CD4-positive, alpha-beta T cell treated with Interleukin-1 beta for 1 hour (primary cell): ENCODE results near the gene CACNA2D2.

Experiments
- DNase-seq, 2 donors: peaks; one replicate each; pipeline ENCODE4 v3.0.0-alpha.2; 2020 to 2022

Gene CACNA2D2

DNA sequence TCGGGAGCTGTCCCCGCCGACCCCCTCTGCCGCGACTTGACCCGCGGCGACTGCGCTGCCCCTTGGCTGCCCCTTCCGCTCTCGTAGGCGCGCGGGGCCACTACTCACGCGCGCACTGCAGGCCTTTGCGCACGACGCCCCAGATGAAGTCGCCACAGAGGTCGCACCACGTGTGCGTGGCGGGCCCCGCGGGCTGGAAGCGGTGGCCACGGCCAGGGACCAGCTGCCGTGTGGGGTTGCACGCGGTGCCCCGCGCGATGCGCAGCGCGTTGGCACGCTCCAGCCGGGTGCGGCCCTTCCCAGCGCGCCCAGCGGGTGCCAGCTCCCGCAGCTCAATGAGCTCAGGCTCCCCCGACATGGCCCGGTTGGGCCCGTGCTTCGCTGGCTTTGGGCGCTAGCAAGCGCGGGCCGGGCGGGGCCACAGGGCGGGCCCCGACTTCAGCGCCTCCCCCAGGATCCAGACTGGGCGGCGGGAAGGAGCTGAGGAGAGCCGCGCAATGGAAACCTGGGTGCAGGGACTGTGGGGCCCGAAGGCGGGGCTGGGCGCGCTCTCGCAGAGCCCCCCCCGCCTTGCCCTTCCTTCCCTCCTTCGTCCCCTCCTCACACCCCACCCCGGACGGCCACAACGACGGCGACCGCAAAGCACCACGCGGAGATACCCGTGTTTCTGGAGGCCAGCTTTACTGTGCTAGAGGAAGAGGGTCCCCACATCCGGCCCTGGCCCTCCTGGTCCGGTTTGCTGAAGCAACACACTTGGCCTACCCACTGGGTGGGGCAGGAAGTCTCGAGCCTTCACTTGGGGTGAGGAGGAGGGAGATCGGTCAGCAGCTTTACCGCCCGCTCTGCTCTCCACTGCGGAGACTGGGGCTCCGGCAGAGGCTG, 162.7 kb downstream of the CACNA2D2 start, which contains the start of gene RASSF1:
Gene RASSF1, minus strand, starts transcription at position 389 of the 882 bp plus-strand sequence. Its CDS starts 31 bp downstream, at position 358.
- peak; percentile 72 to 79 for DNase-seq

DNA sequence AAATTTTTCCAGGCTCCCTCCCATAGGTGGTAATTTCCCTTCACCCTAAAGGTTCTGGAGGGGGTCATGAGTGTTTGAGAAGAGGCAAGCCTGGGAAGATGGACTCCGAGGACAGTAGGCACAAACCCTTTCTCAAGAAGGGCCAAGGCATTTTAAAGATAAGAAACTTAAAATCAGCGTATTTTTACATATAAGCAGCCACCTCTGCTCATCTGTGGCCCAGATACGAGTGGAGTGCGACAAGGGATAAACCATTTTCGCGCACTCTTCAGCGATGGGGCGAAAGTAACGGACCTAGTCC, 163.3 kb downstream of the CACNA2D2 start:
- no peak for DNase-seq

DNA sequence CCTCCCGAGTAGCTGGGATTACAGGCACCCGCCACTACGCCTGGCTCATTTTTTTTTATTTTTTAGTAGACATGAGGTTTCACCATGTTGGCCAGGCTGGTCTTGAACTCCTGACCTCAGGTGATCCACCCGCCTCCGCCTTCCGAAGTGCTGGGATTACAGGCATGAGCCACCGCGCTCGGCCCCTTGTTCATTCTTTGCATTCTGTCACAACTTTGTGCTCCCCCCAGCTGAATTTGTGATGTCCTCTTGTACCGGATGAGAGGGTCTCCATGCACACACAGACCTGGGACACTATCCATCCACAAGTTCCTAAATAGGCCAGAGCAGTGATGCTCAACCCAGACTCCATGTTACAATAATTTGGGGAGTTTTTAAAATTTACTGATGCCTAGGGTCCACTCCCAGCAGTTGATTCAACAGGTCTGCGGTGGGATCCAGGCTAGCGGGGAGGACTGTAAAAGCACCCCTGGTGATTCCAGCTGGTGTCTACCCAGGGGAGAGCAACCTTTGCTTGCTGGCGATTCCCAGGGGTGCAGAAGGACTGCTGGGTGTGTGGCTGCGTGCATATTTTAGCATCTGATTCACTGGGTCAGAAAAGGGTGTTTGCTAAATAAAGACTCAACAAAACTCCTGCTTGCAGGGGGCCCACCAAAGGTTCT, 163.8 kb downstream of the CACNA2D2 start:
- DNase-seq: no peak

DNA sequence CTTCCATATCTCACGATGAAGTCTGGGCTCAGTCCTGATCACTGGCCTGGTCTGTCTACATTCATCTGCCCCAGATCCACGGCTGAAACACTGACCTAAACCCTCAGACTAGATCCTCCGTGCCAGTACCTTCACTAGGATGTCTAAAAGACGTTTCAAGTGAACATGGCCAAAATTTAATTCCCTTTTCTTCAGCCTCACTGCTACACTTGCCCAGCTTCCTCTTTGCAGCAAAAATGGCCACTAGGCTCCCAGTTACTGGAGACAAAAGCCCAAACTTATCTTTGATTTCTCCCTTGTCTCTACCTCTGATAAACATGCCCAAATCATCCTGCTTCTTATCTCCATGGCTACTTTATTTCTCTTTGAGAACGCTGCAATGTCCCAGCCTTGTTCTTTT, 164.5 kb downstream of the CACNA2D2 start:
- DNase-seq: no peak

DNA sequence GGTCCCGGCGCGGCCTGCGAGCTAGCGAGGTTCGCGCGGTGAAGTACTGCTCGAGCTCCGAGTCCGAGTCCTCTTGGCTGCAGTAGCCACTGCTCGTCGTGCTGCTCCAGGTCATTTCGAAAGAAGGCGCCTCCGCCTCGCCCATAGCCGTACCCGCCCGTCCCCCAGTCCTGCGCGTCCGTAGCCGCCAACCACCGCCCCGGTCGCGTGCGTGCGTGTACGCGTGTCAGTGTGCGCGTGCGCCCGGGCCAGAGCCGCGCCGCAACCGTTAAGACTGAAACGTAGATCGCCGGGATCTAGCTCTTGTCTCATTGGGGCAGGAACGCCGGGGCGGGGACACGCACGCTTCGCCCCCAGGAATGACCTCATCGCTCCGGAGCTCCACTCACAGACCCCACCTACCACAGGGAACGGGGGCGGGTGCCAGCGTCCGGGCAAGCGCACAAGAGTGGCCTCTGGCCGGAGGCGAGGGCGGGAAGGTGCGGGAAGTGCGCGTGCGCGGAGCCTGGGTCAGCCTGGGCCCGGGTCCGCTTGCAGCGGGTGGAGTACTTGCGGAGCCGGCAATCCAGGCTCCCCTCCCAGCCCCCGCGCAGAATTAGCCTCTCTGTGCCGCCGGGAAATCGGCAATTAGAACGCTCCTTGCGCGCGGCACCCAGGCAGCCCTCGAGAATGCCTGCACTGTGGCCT, 166.1 kb downstream of the CACNA2D2 start:
- peak; percentile 95 to 97 for DNase-seq

DNA sequence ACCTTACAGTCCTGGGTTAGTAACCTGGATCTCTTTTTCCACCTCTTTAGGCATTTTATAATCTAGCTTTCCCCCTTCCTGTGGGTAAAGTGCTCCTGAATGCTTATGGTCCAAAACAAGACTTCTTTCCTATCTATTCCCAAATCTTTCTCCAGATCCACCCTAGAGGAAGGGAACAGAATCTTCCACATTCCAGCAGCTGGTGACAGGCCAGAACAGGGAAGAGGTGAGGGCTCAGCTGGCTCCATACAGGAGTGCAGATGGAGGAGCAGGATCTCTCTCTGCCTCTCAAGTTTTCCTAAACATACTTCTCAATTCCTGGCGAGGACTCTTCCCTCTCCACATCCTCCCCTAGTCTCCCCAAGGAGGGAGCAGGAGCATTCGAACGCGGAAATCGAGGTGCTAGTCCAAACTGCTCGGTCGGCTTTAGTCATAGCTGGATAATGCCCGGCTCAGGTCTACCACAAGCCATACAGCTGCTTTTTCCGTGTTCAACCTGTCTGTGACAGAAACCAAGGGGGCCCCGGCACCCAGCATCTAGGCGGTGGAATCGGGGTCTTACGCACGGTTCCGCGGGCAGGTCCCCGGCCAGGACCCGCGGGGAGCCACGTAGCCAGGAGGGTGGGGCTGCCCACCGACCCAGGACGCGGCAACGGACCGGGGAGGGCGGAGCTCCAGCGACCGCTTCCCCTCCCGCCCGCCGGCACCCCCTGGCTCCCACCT, 166.8 kb downstream of the CACNA2D2 start:
- DNase-seq: no peak

DNA sequence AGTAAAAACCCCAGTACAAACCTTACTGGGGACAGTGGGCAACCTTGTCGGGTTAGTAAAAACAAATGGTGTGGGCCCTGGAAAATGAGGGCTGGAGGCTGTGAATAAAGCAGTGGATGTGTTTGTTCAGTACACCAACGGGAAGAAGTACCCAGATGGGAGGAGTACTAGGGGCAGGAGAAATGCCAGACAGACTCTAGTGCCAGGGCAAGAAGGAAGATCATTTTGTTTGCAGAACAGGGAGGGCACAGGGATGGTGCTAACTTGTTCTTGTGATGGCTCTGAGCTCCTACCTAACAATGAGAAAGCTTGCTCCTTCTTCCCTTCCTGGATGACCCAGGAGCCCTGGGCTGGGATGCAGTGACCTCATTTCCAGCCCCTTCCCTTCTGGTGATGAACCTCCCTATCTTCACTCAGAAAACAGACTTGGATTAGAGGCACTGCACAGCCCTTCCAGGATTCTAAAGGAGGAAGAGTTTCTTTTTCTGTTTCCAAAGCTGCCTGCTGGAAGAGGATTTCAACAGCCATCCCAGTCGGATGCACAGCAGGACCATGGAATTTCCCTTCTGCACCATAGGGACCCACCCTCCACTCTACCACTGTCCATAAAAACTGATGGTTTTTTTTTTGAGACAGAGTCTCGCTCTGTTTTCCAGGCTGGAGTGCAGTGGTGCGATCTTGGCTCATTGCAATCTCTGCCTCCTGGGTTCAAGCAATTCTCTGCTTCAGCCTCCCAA, 168.9 kb downstream of the CACNA2D2 start:
- DNase-seq: no peak

DNA sequence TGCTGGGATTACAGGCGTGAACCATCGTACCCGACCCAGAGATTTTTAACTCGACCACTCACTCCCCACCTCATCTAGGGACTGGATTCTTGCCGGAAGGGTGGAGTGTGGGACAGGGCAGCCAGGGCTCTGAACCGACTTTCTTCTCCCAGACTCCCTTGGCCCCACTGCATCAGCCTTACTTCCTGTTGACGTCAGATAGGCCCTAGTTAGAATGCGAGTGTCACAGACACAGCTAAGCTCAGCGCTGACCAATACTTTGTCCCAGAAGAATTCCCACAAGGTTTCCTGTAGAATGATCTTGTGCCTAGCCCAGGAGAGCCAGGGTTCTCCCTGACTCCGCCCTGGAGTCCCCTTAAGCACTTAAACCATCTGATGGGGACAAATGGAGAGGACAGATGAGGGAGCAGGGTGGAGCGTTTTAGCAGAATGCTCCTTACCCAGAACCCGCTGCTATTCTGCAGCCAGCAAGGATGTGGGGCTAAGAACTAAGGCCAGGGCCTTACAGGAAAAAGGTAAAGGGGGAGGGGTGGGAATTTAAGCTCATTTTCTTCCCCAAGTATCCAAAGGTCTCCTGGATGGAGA, 169.6 kb downstream of the CACNA2D2 start:
- peak in 1 of 2 donors; percentile 40 for DNase-seq

DNA sequence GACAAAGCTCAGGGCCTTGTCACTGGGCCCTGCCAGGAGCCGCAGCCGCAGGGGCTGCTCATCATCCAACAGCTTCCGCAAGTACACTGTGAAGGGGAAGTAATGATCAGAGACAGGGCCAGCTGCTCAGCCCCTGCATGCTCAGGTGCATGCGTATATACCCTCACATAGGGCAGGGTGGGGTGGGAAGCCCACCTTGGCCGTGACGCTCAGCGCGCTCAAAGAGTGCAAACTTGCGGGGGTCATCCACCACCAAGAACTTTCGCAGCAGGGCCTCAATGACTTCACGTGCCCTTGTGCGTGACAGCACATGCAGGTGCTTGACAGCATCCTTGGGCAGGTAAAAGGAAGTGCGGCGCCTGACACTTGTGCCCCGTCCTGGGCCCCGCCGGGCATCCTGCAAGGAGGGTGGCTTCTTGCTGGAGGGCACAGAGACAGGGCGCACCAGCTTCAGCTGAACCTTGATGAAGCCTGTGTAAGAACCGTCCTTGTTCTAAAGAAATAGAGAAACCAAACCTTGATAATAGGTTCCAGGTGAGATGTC, 172.0 kb downstream of the CACNA2D2 start:
- no peak for DNase-seq

DNA sequence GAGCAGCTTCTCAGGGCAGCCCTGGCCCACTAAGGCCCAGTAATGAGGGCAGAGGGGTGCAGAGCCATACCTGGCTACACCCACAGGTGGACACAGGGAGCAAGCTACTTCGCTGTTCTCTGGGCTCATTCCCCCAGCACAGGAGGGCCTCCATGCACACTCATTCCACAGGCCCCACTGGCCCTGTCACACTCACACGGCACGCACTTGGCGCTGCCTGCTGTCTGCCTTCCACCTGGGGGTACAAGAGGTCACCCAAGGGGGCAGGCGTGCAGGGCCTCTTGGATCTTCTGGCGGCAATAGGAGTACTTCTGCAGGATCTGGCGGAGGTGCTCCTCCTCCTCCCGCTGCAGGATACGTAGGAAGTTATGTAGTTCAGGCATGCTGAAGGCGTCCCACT, 173.1 kb downstream of the CACNA2D2 start:
- no peak for DNase-seq

DNA sequence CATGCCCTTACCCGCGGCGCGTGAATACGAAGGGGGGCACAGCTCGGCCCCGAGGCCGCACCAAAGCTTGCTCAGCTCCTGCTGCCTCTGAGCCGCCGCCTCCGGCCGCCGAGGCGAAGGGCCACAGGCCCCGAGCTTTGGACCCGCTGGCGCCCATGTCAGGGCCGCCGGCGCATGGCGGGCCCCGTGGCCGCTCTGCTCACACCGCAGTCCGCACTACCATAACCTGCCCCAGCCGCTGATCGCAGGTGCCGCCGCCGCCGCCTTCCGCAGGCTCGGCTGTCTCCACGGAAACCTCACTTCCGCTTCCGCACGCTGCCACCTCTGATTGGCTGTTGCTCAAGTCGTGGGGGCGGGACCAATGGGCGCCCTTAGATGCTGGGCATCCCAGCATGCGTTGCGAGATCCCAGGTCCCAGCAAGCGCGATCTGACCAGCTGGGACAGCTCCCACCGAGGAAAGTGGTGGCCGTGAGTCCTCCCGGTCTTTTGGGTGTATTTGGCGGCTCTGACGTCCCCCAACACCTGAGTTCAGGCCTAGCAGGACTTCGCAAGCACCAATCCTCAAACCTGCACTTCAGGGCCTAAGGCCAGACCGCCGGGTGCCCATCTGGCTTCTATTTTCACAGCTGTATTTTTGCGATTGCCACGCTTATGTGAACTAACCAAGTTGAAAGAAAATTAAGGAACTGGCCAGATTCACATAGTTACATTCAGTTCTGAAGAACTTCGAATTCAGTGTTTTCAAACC, 175.3 kb downstream of the CACNA2D2 start, which contains the start of gene TUSC2:
Gene TUSC2, minus strand, starts transcription at position 281 of the 749 bp plus-strand sequence. Its CDS starts 124 bp downstream, at position 157.
- DNase-seq: peak; percentile 95

DNA sequence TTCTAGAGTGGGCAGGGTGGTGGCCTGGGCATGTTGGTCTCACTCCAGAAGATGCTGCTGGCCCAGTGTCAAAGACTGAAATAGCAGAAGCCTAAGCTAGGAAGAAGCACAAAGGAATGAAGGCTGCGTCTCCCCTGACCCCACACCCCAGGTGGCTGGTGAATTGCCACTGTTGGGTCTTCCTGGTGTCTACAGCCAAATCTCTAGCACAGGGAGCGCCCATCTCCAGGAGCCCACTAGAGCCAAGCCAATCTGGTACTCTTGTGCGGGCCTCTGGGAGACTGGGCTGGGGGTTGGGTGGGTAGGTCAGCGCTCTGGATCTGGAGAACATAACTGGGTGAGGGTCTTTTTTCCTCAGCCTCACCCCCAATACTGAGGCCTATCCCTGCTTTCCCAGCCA, 176.3 kb downstream of the CACNA2D2 start:
- no peak for DNase-seq

DNA sequence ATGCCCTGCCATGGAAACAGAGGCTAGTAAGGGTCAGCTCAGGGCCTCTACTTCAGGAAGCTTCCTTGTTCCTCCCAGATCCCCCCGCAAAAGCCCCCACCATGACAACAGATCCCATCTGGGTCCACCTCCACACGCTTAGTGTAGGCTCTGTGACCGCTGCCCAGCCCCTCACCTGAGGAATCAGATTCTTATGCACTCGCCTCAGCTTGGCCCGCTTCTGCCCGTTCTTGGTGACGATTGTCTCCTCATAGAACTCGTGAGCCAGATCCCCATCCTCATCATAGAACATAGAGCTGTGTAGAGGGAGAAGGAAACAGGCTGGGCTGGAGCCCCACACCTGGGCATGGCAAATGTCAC, 177.3 kb downstream of the CACNA2D2 start:
- DNase-seq: no peak

DNA sequence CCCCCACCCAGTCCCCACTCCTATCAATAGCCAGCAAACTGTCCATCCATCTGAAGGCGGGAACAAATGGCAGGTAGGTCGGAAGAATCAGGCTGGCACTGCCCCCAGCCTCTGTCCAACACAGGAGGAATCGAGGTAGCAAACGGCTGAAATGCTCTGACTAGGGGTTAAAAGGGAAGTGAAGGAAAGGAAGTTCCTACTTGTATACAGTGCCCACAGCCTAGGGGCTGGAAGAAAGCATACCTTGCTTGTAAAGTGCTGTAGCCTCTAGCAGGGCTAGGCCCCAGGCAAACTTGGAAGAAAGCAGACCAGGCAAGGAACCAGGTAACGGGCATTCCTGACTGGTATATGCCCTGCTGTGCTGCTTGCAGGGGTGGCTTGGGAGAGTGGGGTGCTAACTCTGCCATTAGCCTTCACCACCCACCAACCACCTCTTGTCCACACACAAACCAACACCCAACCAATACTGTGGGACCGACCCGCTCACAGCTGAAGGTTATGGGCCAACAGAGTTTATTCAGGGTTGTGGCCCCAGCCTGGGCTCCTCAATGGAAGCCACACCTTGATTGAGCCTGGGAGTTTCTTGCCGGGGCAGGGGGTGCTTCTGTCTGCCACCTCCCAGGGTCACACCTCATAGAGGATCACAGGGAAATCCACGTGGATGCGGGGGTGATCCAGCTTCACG, 177.8 kb downstream of the CACNA2D2 start:
- DNase-seq: no peak

DNA sequence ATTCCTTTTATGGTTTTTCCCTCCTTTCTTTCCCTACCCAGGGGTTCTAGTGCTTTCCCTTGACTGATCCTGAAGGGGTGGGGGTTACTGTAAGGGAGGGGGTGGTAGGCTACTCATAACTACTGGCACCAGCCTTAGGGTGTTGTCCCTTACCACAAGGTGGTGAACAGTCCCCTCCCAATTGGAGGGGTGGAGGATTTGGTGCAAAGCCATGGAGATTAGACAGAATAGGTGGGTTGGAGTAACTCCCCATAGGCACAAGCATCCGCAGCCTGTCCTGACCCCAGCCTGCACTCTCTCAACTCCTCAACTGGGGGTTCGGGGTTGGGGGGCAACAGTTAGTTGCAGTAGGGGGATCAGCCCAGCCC, 178.3 kb downstream of the CACNA2D2 start:
- no peak for DNase-seq

DNA sequence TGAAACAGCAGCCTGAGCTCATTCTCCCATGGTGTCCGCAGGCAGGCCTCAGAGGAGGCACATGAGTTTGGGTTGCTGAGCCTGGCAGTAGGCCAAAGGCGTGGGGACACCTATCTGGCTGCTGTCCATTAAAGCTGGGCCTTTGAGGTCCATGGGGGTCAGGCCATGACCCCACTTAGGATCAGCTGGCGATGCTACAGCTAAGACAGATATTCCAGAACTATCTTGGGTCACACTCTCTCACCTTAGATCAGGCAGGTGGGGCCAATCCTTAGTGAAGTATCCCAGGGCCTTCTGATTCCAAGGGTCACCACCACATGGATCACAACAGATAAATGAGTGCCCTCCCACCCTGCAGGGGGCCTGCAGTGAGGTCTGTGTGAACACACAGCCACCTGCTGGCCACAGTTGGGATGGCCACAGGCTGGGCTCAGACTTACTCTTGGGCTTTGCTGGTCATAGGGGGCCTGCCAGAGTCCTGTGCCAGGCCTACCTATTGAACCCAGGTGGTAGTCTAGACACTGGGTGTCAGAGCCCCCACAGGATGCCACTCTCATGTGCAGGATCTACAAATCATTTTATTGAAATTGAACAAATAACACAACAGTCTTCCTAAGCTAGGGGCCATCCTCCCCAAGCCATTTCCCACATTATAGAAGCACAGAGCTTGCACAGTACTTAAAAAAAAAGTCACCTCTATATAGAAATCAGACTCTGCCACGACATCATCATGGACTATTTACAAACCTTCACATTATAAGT, 178.9 kb downstream of the CACNA2D2 start:
- DNase-seq: peak; percentile 66 to 70

DNA sequence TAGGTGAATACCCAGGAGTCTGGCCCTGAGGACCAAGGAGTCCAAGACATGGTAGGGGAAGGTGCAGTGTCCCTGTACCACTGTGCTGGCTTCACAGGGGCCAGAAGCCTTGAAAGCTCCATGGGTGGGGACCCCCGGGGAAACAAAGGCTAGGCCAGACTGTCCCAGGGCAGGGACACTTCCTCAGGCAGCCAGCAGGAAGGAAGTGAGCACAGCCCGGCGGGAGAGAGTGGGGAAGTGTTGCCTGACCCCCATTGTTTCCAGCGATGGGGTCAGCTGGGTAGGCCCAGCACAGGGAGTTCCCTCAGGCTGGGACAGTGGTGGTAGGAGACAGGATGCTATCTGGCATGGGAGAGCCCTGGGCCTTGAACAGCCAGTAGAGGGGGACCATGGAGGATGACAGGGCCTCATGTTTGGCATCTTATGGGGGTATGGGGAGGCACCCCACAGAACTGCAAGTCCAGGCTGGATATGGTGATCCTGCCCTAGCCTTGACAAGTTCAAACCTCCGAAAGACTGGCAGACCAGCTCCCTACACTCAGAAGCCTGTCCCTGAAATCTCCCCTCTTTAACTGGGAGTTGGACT, 179.7 kb downstream of the CACNA2D2 start:
- no peak for DNase-seq

DNA sequence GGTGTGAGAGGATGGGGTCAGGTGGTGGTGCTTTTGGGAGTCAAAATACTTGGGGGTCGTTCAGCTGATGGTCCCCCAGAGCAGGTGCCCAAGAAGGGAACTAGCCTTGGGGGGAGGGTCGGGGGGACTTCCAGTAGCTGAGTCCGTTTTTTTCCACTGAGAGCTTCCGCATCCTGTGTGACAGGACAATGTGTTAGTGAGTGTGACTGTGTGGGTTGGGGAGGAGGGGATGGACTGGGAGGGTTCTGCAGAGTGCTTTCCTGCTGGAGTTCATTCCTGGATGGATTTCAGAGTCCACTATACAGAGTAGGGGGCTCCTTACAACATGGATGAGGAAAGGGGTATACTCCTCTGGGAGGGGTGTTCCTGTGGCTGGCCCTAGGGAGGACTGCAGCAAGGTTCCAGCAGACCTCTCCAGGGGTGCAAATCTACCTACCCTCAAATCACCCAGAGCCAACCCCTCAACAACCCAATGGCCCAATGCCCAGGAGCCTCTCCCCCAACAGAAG, 180.3 kb downstream of the CACNA2D2 start:
- no peak for DNase-seq
